Upper lobe of right lung (tissue), 1 donor: Measurements from ENCODE around the gene VGLL2. TPM values are rescaled to one million over a fixed set of nuclear protein-coding genes. Genes with fewer than 3 reads are reported as not detected.

ENCODE experiments used
- ATAC-seq: fragments of 200-7000 bp; cut with Tn5 transposase; one replicate; pipeline ENCODE4 v1.9.1; 2020; ENCODE audit warnings: mild to moderate bottlenecking, moderate library complexity
- DNase-seq: peaks from one replicate; pipeline ENCODE4 v3.0.0-alpha.2; 2020
- H3K27ac ChIP-seq: fragments of 200-600 bp; one replicate; pipeline ENCODE4 v1.8.0; 2022
- H3K27me3 ChIP-seq: fragments of 200-600 bp; one replicate; pipeline ENCODE4 v1.8.0; 2022; ENCODE audit warnings: mild to moderate bottlenecking
- H3K36me3 ChIP-seq: fragments of 200-600 bp; one replicate; pipeline ENCODE4 v1.8.0; 2022
- H3K4me1 ChIP-seq: fragments of 200-600 bp; one replicate; pipeline ENCODE4 v1.8.0; 2022
- H3K4me3 ChIP-seq: fragments of 200-600 bp; one replicate; pipeline ENCODE4 v1.8.0; 2022; ENCODE audit warnings: mild to moderate bottlenecking
- H3K9me3 ChIP-seq: fragments of 200-600 bp; one replicate; pipeline ENCODE4 v1.8.0; 2022
- CTCF ChIP-seq: fragments of 200-600 bp; IDR thresholded peaks from one replicate; pipeline ENCODE4 v1.8.0; 2022; ENCODE audit warnings: antibody characterized with exemption
- intact Hi-C: fragments of 100-400 bp; cut with DNase I; formaldehyde crosslinking; loops from one replicate; pipeline ENCODE4 v1.11.0; 2022
- total RNA-seq: library from RNA; stranded (reverse); fragmentation: NEBNext Ultra II Directional; extraction: Animal tissue kit (Norgen Biotek cat#: 25700); gene quantifications from one replicate; pipeline ENCODE4 v1.2.1, GENCODE V29; 2021
- donor health status: DM: no; HTN: yes; CAD: no; lungs with severe emphysema.

Gene VGLL2
- total RNA-seq, 1 donor from 2014 or later, result not detected

- H3K9me3 ChIP-seq, result no peaks in the 10 kb centered on the region
- no peak overlapping the region for H3K27ac ChIP-seq
- H3K27me3 ChIP-seq, result peaks cover 96% of the 10 kb centered on the region
- no peak for TF ChIP-seq CTCF
- peaks cover 13% of the 10 kb centered on the region for H3K4me1 ChIP-seq
- intact Hi-C loops, result no loop called here
- H3K4me3 ChIP-seq, result peak overlapping the region; percentile 37
- no peak for ATAC-seq
- DNase-seq, result no peak
- H3K36me3 ChIP-seq, result no peaks in the 10 kb centered on the region
These were observed 1.1 kb downstream of the VGLL2 start for GRCh38 chr6:117266257-117267053.

- intact Hi-C loops, result no loop called here
- Histone ChIP-seq H3K36me3 (no peaks in the 10 kb centered on the region), H3K27me3 (peaks cover 96% of the 10 kb centered on the region), H3K9me3 (no peaks in the 10 kb centered on the region), H3K27ac (no peak overlapping the region), H3K4me1 (peaks cover 13% of the 10 kb centered on the region), H3K4me3 (no peak overlapping the region)
- TF ChIP-seq CTCF, result no peak
- no peak for DNase-seq
- no peak for ATAC-seq
These were observed 1.6 kb downstream of the VGLL2 start for GRCh38 chr6:117267054-117267347.

DNA sequence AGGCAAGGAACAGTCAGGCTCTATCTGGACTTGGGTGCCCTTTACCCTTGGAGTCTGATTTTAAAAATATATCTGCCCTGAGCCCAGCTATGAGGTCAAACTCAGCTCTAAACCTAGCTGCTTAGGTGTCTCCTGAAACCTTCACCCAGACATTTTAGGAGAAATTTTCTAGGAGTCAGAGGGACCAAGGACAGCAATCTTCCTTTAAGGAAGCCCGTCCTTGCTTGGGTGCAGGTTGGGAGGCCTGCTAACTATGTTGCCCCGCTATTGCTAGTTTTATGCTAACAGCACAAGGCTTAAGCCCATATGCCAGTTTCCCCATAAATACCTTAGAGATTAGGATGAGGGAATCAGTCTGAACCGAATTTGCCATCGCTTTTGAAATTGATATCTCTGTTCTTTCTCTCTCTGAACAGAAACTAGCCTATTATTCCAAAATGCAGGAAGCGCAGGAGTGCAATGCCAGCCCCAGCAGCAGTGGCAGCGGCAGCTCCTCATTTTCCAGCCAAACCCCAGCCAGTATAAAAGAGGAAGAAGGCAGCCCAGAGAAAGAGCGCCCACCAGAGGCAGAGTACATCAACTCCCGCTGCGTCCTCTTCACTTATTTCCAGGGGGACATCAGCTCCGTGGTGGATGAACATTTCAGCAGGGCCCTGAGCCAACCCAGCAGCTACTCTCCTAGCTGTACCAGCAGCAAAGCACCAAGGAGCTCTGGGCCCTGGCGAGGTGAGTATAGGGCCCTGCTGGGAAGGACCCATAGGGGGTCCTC, 2.6 kb downstream of the VGLL2 start:
- H3K27ac ChIP-seq, result no peak overlapping the region
- no peaks in the 10 kb centered on the region for H3K9me3 ChIP-seq
- ATAC-seq (no peak), DNase-seq (no peak)
- H3K4me3 ChIP-seq, result no peak overlapping the region
- no peak for TF ChIP-seq CTCF
- H3K36me3 ChIP-seq, result no peaks in the 10 kb centered on the region
- intact Hi-C loops, result no loop called here
- peaks cover 96% of the 10 kb centered on the region for H3K27me3 ChIP-seq
- H3K4me1 ChIP-seq, result peaks cover 13% of the 10 kb centered on the region

GRCh38 chr6:117268924-117269323, 3.6 kb downstream of the VGLL2 start:
- intact Hi-C loops, result no loop called here
- peaks cover 13% of the 10 kb centered on the region for H3K4me1 ChIP-seq
- H3K9me3 ChIP-seq, result no peaks in the 10 kb centered on the region
- no peak overlapping the region for H3K27ac ChIP-seq
- H3K27me3 ChIP-seq, result peaks cover 91% of the 10 kb centered on the region
- DNase-seq (no peak), ATAC-seq (no peak)
- no peak overlapping the region for H3K4me3 ChIP-seq
- no peak for TF ChIP-seq CTCF
- H3K36me3 ChIP-seq, result no peaks in the 10 kb centered on the region

DNA sequence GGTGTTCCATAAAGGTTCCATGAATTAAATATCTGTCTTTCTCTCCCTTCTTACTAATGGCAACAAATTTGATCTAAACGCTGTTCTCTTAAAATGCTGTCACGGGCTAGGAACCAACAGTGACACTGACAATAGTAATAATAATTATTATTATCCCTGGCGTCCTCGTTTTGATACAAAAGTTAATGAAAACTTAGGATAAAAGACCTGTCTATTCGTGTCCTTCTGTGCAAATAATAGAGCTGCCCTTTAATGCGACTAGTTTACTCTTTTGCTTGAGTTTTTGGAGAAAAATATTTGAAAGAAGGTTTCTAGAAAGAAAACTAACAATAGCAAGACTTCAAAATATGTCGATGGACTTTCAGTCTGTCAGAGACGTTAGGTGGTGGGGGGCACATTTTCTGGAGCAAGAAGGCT, 4.3 kb downstream of the VGLL2 start:
- Histone ChIP-seq H3K4me1 (peaks cover 8% of the 10 kb centered on the region), H3K27me3 (peaks cover 91% of the 10 kb centered on the region), H3K4me3 (no peak overlapping the region), H3K36me3 (no peaks in the 10 kb centered on the region), H3K9me3 (no peaks in the 10 kb centered on the region), H3K27ac (no peak overlapping the region)
- intact Hi-C loops, result no loop called here
- DNase-seq (no peak), ATAC-seq (no peak)
- no peak for TF ChIP-seq CTCF
